Calu3 (cell line): ENCODE data around the gene MAP4K5. TPM values are rescaled to one million over a fixed set of nuclear protein-coding genes. Genes with fewer than 3 reads are reported as not detected.

Experiments used
- BruUV-seq: library from RNA; stranded (reverse); fragments of 400-500 nt; replicated peaks from 2 replicates; lab custom pipeline; 2021; lab: Mats Ljungman, UMichigan
- CTCF ChIA-PET: fragments of 300-600 bp; sonication (Branson Sonifier 250); formaldehyde crosslinking; loops from one replicate; lab custom pipeline; 2022; ENCODE audit warnings: antibody characterized with exemption; lab: Charles Lee
- DNase-seq: peaks from one replicate; pipeline ENCODE4 v3.0.0; 2022
- H3K27ac Mint-ChIP-seq: one replicate; pipeline ENCODE4 v1.8.0; 2022; ENCODE audit warnings: mixed read lengths; ENCODE audit not compliant: unreplicated experiment
- H3K27me3 Mint-ChIP-seq: one replicate; pipeline ENCODE4 v1.8.0; 2022; ENCODE audit warnings: mixed read lengths; ENCODE audit not compliant: unreplicated experiment
- H3K36me3 Mint-ChIP-seq: one replicate; pipeline ENCODE4 v1.8.0; 2022; ENCODE audit warnings: mild to moderate bottlenecking, moderate library complexity, mixed read lengths; ENCODE audit not compliant: insufficient read depth, unreplicated experiment
- H3K4me1 Mint-ChIP-seq: one replicate; pipeline ENCODE4 v1.8.0; 2022; ENCODE audit warnings: mild to moderate bottlenecking, low read depth, mixed read lengths; ENCODE audit not compliant: unreplicated experiment
- H3K4me3 Mint-ChIP-seq: one replicate; pipeline ENCODE4 v1.8.0; 2022; ENCODE audit warnings: mild to moderate bottlenecking, low read depth, moderate library complexity, mixed read lengths; ENCODE audit not compliant: unreplicated experiment
- H3K9me3 Mint-ChIP-seq: one replicate; pipeline ENCODE4 v1.8.0; 2022; ENCODE audit warnings: low read depth, mixed read lengths; ENCODE audit not compliant: unreplicated experiment
- intact Hi-C: fragments of 100-400 bp; cut with micrococcal nuclease; formaldehyde crosslinking; loops from one replicate; pipeline ENCODE4 v1.10.0; 2022; ENCODE audit not compliant: unreplicated experiment
- total RNA-seq: library from RNA; stranded (reverse); gene quantifications from 2 replicates; pipeline ENCODE4 v1.2.3, GENCODE V29; 2022
- TF ChIP-seq, protein P1 (sequence below): fragments of 200-600 bp; IDR thresholded peaks from one replicate; pipeline ENCODE4 v1.8.0; 2022; ENCODE audit warnings: antibody characterized with exemption; ENCODE audit not compliant: unreplicated experiment

Gene MAP4K5
- total RNA-seq, 1 experiment from 2014 or later = 67.4 TPM

- no peak overlapping the region for H3K27ac Mint-ChIP-seq
- H3K27me3 Mint-ChIP-seq = no peaks in the 10 kb centered on the region
- CTCF ChIA-PET = no interaction called here
- no peaks in the 10 kb centered on the region for H3K36me3 Mint-ChIP-seq
- no TSS peak for BruUV-seq
- no peaks in the 10 kb centered on the region for H3K4me1 Mint-ChIP-seq
- no peak overlapping the region for H3K4me3 Mint-ChIP-seq
- peaks cover 4% of the 10 kb centered on the region for H3K9me3 Mint-ChIP-seq
- TF ChIP-seq, protein P1, sequence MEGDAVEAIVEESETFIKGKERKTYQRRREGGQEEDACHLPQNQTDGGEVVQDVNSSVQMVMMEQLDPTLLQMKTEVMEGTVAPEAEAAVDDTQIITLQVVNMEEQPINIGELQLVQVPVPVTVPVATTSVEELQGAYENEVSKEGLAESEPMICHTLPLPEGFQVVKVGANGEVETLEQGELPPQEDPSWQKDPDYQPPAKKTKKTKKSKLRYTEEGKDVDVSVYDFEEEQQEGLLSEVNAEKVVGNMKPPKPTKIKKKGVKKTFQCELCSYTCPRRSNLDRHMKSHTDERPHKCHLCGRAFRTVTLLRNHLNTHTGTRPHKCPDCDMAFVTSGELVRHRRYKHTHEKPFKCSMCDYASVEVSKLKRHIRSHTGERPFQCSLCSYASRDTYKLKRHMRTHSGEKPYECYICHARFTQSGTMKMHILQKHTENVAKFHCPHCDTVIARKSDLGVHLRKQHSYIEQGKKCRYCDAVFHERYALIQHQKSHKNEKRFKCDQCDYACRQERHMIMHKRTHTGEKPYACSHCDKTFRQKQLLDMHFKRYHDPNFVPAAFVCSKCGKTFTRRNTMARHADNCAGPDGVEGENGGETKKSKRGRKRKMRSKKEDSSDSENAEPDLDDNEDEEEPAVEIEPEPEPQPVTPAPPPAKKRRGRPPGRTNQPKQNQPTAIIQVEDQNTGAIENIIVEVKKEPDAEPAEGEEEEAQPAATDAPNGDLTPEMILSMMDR = no peak
- intact Hi-C loops = no loop called here
- DNase-seq = no peak
Observed at GRCh38 chr14:50403419-50403818, 128.9 kb downstream of the MAP4K5 start.

DNA sequence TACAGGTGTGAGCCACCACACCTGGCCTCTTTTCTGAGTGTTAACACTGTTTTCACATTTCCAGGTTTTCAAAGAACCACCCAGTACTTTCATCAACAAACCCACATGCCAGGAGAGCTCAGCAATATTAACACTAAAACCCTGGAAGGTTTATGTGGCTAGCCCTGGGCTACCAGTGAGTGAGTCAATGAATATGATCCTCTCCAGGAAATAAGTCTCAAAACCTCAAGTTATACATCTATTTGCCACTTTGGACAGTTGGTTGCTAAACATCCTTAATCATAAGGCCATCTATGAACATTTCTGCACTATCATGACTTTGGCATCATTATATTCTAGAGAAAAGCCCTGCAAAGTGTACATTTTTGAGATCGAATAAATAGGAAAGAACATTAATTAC is 129.4 kb downstream of the MAP4K5 start:
- intact Hi-C loops = no loop called here
- CTCF ChIA-PET = no interaction called here
- no TSS peak for BruUV-seq
- no peaks in the 10 kb centered on the region for H3K4me1 Mint-ChIP-seq
- DNase-seq = no peak
- TF ChIP-seq, protein P1 = no peak
- H3K4me3 Mint-ChIP-seq = no peak overlapping the region
- H3K36me3 Mint-ChIP-seq = no peaks in the 10 kb centered on the region
- H3K9me3 Mint-ChIP-seq = peaks cover 4% of the 10 kb centered on the region
- no peak overlapping the region for H3K27ac Mint-ChIP-seq
- H3K27me3 Mint-ChIP-seq = no peaks in the 10 kb centered on the region

- no TSS peak for BruUV-seq
- CTCF ChIA-PET = no interaction called here
- DNase-seq = no peak
- Mint-ChIP-seq H3K9me3 (no peaks in the 10 kb centered on the region), H3K27me3 (no peaks in the 10 kb centered on the region), H3K4me3 (no peak overlapping the region), H3K36me3 (peaks cover 20% of the 10 kb centered on the region), H3K27ac (no peak overlapping the region), H3K4me1 (no peaks in the 10 kb centered on the region)
- intact Hi-C loops = no loop called here
- TF ChIP-seq, protein P1 = no peak
Observed at GRCh38 chr14:50400461-50400860, 131.9 kb downstream of the MAP4K5 start.

DNA sequence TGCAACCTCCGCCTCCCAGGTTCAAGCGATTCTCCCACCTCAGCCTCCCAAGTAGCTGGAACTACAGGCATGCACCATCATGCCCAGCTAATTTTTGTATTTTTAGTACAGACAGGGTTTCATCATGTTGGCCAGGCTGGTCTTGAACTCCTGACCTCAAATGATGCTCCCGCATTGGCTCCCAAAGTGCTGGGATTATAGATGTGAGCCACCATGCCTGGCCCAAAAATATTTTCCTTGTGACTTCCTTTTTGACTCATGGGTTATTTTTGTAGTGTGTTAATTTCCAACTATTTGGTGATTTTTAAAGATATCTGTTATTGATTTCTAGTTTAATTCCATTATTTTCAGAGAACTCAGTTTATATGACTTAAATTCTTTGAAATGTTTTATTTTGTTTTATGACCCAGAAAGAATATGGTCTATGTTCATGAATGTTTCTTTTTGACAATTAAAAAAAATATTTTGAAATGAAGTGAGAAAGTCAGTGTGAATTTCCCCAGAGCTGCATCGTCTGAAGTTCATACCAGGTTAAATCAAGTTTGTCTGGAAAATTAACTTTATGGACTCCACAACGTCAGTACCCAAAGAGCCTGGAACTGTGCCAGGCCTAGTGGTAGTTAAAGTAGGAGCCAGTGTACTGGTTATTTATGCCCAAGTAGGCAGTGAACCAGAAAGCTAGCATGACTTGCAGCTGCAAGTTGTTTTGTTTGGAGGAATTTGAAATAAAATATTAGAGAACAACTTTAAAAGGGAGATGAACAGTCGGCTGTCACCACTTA is 132.9 kb downstream of the MAP4K5 start:
- peak; percentile 21 for DNase-seq
- intact Hi-C loops = loop anchor here (5.0 kb wide), 1 partner anchor 133 kb away; the partner anchor contains the start of gene MAP4K5
- BruUV-seq = no TSS peak
- H3K4me3 Mint-ChIP-seq = no peak overlapping the region
- CTCF ChIA-PET = no interaction called here
- peaks cover 20% of the 10 kb centered on the region for H3K36me3 Mint-ChIP-seq
- TF ChIP-seq, protein P1 = no peak
- H3K27me3 Mint-ChIP-seq = no peaks in the 10 kb centered on the region
- H3K4me1 Mint-ChIP-seq = no peaks in the 10 kb centered on the region
- no peak overlapping the region for H3K27ac Mint-ChIP-seq
- H3K9me3 Mint-ChIP-seq = no peaks in the 10 kb centered on the region
